ENCODE data around the gene GRHL3.

DNA sequence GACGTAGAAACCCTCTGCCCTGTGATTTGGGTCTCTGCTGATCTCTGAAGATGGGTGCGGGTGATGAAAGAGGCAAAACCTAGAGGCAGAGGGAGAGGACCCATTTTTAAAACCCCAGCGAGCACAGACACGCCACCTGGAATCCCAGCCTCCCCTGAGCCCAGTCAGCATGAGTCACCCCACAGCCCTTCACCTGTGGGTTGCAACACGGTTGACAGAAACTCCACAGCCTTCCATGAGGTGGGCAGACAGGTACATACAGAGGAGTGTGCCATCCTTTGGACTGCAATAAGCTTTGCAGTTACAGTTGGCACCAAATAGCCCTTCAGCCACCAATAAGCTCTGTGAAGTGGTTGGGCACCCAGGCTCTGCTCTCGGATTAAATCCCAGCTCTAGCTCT lies 2.1 kb upstream of the GRHL3 start:
- no peak for TF ChIP-seq CTCF (IDR thresholded peaks at IDR 0.05 in 2 of 3, conservative IDR thresholded peaks at IDR 0.05 in 1 of 3; ENCODE audit: control insufficient read depth in 2 of 3, extremely low read depth in 1 of 3, insufficient read depth in 1 of 3, low read depth in 3 of 3, low read length in 3 of 3)
- no peak for TF ChIP-seq MEF2A (IDR thresholded peaks at IDR 0.05; ENCODE audit: insufficient read depth, low read depth, low read length)
- no peak for TF ChIP-seq ZNF24 (IDR thresholded peaks at IDR 0.05)
- no peak for TF ChIP-seq EP300 (IDR thresholded peaks at IDR 0.05; ENCODE audit: borderline replicate concordance in 1 of 2, control insufficient read depth in 1 of 2, low read depth in 2 of 2, low read length in 2 of 2)
- no peak for TF ChIP-seq TAF1 (IDR thresholded peaks at IDR 0.05; ENCODE audit: borderline replicate concordance, low read depth, low read length)
- TF ChIP-seq, protein P1, sequence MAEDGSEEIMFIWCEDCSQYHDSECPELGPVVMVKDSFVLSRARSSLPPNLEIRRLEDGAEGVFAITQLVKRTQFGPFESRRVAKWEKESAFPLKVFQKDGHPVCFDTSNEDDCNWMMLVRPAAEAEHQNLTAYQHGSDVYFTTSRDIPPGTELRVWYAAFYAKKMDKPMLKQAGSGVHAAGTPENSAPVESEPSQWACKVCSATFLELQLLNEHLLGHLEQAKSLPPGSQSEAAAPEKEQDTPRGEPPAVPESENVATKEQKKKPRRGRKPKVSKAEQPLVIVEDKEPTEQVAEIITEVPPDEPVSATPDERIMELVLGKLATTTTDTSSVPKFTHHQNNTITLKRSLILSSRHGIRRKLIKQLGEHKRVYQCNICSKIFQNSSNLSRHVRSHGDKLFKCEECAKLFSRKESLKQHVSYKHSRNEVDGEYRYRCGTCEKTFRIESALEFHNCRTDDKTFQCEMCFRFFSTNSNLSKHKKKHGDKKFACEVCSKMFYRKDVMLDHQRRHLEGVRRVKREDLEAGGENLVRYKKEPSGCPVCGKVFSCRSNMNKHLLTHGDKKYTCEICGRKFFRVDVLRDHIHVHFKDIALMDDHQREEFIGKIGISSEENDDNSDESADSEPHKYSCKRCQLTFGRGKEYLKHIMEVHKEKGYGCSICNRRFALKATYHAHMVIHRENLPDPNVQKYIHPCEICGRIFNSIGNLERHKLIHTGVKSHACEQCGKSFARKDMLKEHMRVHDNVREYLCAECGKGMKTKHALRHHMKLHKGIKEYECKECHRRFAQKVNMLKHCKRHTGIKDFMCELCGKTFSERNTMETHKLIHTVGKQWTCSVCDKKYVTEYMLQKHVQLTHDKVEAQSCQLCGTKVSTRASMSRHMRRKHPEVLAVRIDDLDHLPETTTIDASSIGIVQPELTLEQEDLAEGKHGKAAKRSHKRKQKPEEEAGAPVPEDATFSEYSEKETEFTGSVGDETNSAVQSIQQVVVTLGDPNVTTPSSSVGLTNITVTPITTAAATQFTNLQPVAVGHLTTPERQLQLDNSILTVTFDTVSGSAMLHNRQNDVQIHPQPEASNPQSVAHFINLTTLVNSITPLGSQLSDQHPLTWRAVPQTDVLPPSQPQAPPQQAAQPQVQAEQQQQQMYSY (CRISPR knock-in tag; IDR thresholded peaks at IDR 0.05), result no peak
- no peak for TF ChIP-seq EGR1 (IDR thresholded peaks at IDR 0.05; ENCODE audit: borderline replicate concordance in 1 of 2, low read depth in 2 of 2, low read length in 2 of 2)
